IMR-90 (cell line): ENCODE results near the gene NCKAP5. TPM values are rescaled to one million over a fixed set of nuclear protein-coding genes. Genes with fewer than 3 reads are reported as not detected.
A peak's percentile ranks its signal among the peaks of the same experiment; 100 is the strongest.

Source experiments
- ATAC-seq: fragments of 200-7000 bp; cut with Tn5 transposase; 2 replicates; pipeline ENCODE4 v1.9.1; 2020; ENCODE audit warnings: low read depth, mild to moderate bottlenecking, moderate library complexity
- BruUV-seq: library from RNA; stranded (reverse); fragments of 400-500 nt; replicated peaks from 2 replicates; lab custom pipeline; 2021; lab: Mats Ljungman, UMichigan
- CTCF ChIA-PET: fragments of 300-600 bp; formaldehyde crosslinking; extraction: SDS; loops from one replicate; lab custom pipeline; 2021; ENCODE audit warnings: antibody characterized with exemption; lab: Yijun Ruan, JAX
- POLR2A ChIA-PET: fragments of 300-600 bp; sonication (Branson Sonifier 250); formaldehyde crosslinking; loops from one replicate; lab custom pipeline; 2022; ENCODE audit warnings: antibody characterized with exemption; ENCODE audit not compliant: unreplicated experiment; lab: Charles Lee
- DNase-seq: peaks from one replicate; pipeline ENCODE4 v3.0.0; 2013
- H2AFZ ChIP-seq: replicated peaks from 2 replicates; pipeline ENCODE3; 2013; ENCODE audit warnings: low read length, mild to moderate bottlenecking; ENCODE audit not compliant: poor library complexity
- H2AK5ac ChIP-seq: 2 replicates; pipeline ENCODE4 v1.6.1; 2013; ENCODE audit warnings: low read depth, low read length, inconsistent platforms
- H2AK9ac ChIP-seq: replicated peaks from 2 replicates; pipeline ENCODE3; 2013; ENCODE audit warnings: mild to moderate bottlenecking, low read depth, low read length, moderate library complexity; ENCODE audit not compliant: poor library complexity
- H2BK120ac ChIP-seq: 2 replicates; pipeline ENCODE4 v1.6.1; 2013; ENCODE audit warnings: low read depth, low read length, inconsistent platforms
- H2BK15ac ChIP-seq: 3 replicates; pipeline ENCODE4 v1.6.1; 2013; ENCODE audit warnings: low read depth, low read length, inconsistent platforms
- H2BK20ac ChIP-seq: 2 replicates; pipeline ENCODE4 v1.6.1; 2013; ENCODE audit warnings: low read depth, mild to moderate bottlenecking, inconsistent platforms, low read length, moderate library complexity
- H2BK5ac ChIP-seq: 2 replicates; pipeline ENCODE4 v1.6.1; 2013; ENCODE audit warnings: mild to moderate bottlenecking, low read depth, low read length, inconsistent platforms; ENCODE audit not compliant: poor library complexity, severe bottlenecking
- H3K14ac ChIP-seq: replicated peaks from 2 replicates; pipeline ENCODE4 v1.6.1; 2013; ENCODE audit warnings: low read depth, low read length, inconsistent platforms
- H3K18ac ChIP-seq: 2 replicates; pipeline ENCODE4 v1.6.1; 2013; ENCODE audit warnings: low read depth, low read length, control low read depth
- H3K23ac ChIP-seq: 2 replicates; pipeline ENCODE4 v1.6.1; 2013; ENCODE audit warnings: low read depth, low read length, inconsistent platforms
- H3K27ac ChIP-seq: 2 replicates; pipeline ENCODE4 v1.5.1; 2013; ENCODE audit warnings: mild to moderate bottlenecking, control low read depth, low read length; ENCODE audit not compliant: insufficient read depth
- H3K27me3 ChIP-seq: 2 replicates; pipeline ENCODE4 v1.6.1; 2013; ENCODE audit warnings: low read length; ENCODE audit not compliant: control insufficient read depth, insufficient read depth
- H3K36me3 ChIP-seq: 2 replicates; pipeline ENCODE4 v1.6.1; 2013; ENCODE audit warnings: low read length, mixed read lengths; ENCODE audit not compliant: control insufficient read depth, insufficient read depth
- H3K4ac ChIP-seq: 2 replicates; pipeline ENCODE4 v1.6.1; 2013; ENCODE audit warnings: low read depth, low read length, inconsistent platforms
- H3K4me1 ChIP-seq: 2 replicates; pipeline ENCODE4 v1.6.1; 2013; ENCODE audit warnings: low read length, mixed read lengths; ENCODE audit not compliant: control insufficient read depth, insufficient read depth
- H3K4me2 ChIP-seq: 2 replicates; pipeline ENCODE4 v1.6.1; 2013; ENCODE audit warnings: low read depth, mild to moderate bottlenecking, control low read depth, low read length, moderate library complexity
- H3K4me3 ChIP-seq: 2 replicates; pipeline ENCODE4 v1.5.1; 2013; ENCODE audit warnings: low read depth, mild to moderate bottlenecking, control low read depth, low read length, moderate library complexity; ENCODE audit not compliant: insufficient read depth
- H3K56ac ChIP-seq: 2 replicates; pipeline ENCODE4 v1.6.1; 2013; ENCODE audit warnings: low read length, inconsistent platforms; ENCODE audit not compliant: insufficient read depth; ENCODE audit errors: extremely low read depth
- H3K79me1 ChIP-seq, 2 experiments: 2 replicates each; pipeline ENCODE4 v1.6.1; 2013; ENCODE audit warnings: low read length in 2 of 2, inconsistent platforms in 1 of 2, low read depth in 1 of 2
- H3K9ac ChIP-seq: 2 replicates; pipeline ENCODE4 v1.6.1; 2013; ENCODE audit warnings: low read depth, low read length, control low read depth
- H3K9me1 ChIP-seq: 2 replicates; pipeline ENCODE4 v1.6.1; 2013; ENCODE audit warnings: low read length, inconsistent platforms; ENCODE audit not compliant: insufficient read depth
- H3K9me3 ChIP-seq: 2 replicates; pipeline ENCODE4 v1.6.1; 2013; ENCODE audit warnings: low read length; ENCODE audit not compliant: control insufficient read depth, insufficient read depth
- H4K20me1 ChIP-seq: 2 replicates; pipeline ENCODE4 v1.6.1; 2013; ENCODE audit warnings: low read length, inconsistent platforms; ENCODE audit not compliant: insufficient read depth
- H4K5ac ChIP-seq: 2 replicates; pipeline ENCODE4 v1.6.1; 2013; ENCODE audit warnings: mild to moderate bottlenecking, low read depth, low read length, control low read depth
- H4K8ac ChIP-seq, 2 experiments: 2 replicates each; pipeline ENCODE4 v1.6.1; 2013; ENCODE audit warnings: low read depth in 2 of 2, low read length in 2 of 2, control low read depth in 1 of 2, inconsistent platforms in 1 of 2
- H4K91ac ChIP-seq: 2 replicates; pipeline ENCODE4 v1.6.1; 2013; ENCODE audit warnings: low read depth, low read length, inconsistent platforms; ENCODE audit not compliant: insufficient read depth
- CEBPB ChIP-seq: IDR thresholded peaks from 2 replicates; pipeline ENCODE4 v1.6.1; 2012; ENCODE audit warnings: low read depth, low read length, improper control_type of control experiment
- MAFK ChIP-seq: IDR thresholded peaks from 2 replicates; pipeline ENCODE4 v1.6.1; 2012; ENCODE audit warnings: low read depth, low read length, improper control_type of control experiment
- NFE2L2 ChIP-seq: fragments of 150-350 bp; IDR thresholded peaks from 2 replicates; pipeline ENCODE4 v1.6.1; 2016; ENCODE audit warnings: low read depth, mild to moderate bottlenecking, low read length
- WGBS, 2 experiments: methylation state at CpG; one replicate each; pipeline versions ENCODE4 v1.1.5 to v1.1.7; 2013; ENCODE audit warnings: missing lambda C conversion rate in 2 of 2; ENCODE audit not compliant: insufficient read length in 1 of 2; ENCODE audit errors: extremely low coverage in 2 of 2; 5-methylcytosine and 5-hydroxymethylcytosine counted together
- dilution Hi-C: fragments of 300-500 bp; cut with HindIII; formaldehyde crosslinking; loops from one replicate; pipeline ENCODE4 v1.14.3; 2018; ENCODE audit warnings: low sequenced_read_pairs; ENCODE audit not compliant: unreplicated experiment
- in situ Hi-C: fragments of 300-500 bp; cut with MboI; formaldehyde crosslinking; loops from 3 replicates; pipeline ENCODE4 v1.14.3; 2019; ENCODE audit warnings: low sequenced_read_pairs, inconsistent platforms, mixed read lengths
- intact Hi-C: fragments of 100-400 bp; cut with micrococcal nuclease; formaldehyde crosslinking; loops from 2 replicates; pipeline ENCODE4 v1.10.0; 2022
- polyA plus RNA-seq, 3 experiments: library from polyadenylated mRNA; depleted of rRNA; stranded (reverse); fragments of >200 nt; gene quantifications; 2 replicates each; pipeline ENCODE4 v1.2.3, GENCODE V29; 2012; ENCODE audit warnings: low replicate concordance in 1 of 3
- total RNA-seq: library from RNA; depleted of rRNA; stranded (reverse); fragments of >200 nt; gene quantifications from 2 replicates; pipeline ENCODE4 v1.2.3, GENCODE V29; 2012
- TF ChIP-seq, protein P1 (sequence below): conservative IDR thresholded peaks from 2 replicates; pipeline ENCODE4 v1.5.1; 2012; ENCODE audit warnings: mild to moderate bottlenecking, low read depth, low read length, improper control_type of control experiment

NCKAP5 gene
- total and polyA plus RNA-seq, 2 of the 4 experiments (the other 2 are of a cell fraction), result 2.7 to 3.9 TPM

GRCh38 chr2:132678483-132678882 lies 889.8 kb downstream of the NCKAP5 start:
- ChIA-PET CTCF (interaction anchor here (1.2 kb wide), 1 partner anchor 18 kb away, joined by 3 read pairs; no protein-coding TSS in a partner anchor), POLR2A (no interaction called here)
- Histone ChIP-seq H2BK15ac (peak overlapping the region; percentile 5; the same call in 1 of the 3 replicates), H3K23ac (no peak overlapping the region), H2BK20ac (peak overlapping the region; percentile 4; the same call in 1 of the 2 replicates), H3K14ac (no peak overlapping the region), H3K18ac (no peak overlapping the region), H2BK120ac (peak overlapping the region; percentile 51; the same call in 1 of the 2 replicates), H3K9me3 (no peaks in the 10 kb centered on the region), H3K4me2 (no peak overlapping the region; the same call in 1 of the 2 replicates), H3K27ac (no peak overlapping the region), H3K9ac (no peak overlapping the region), H4K20me1 (no peaks in the 10 kb centered on the region), H2AK5ac (no peak overlapping the region), H4K91ac (no peak overlapping the region; the same call in 1 of the 2 replicates), H4K5ac (no peak overlapping the region), H4K8ac (no peak overlapping the region; a peak in 1 of 4 replicates), H3K36me3 (no peaks in the 10 kb centered on the region), H3K27me3 (no peaks in the 10 kb centered on the region), H3K9me1 (peaks cover 4% of the 10 kb centered on the region; the same call in 1 of the 2 replicates), H3K56ac (no peak overlapping the region), H2AFZ (no peak overlapping the region), H2BK5ac (peak overlapping the region; percentile 66), H3K4ac (no peak overlapping the region), H2AK9ac (no peak overlapping the region), H3K4me1 (peaks cover 5% of the 10 kb centered on the region; the same call in 1 of the 2 replicates), H3K79me1 (peaks cover 0 to 15% of the 10 kb centered on the region in 2 experiments; a peak in 2 of 4 replicates), H3K4me3 (no peak overlapping the region)
- DNase-seq (peak; percentile 56), ATAC-seq (peak; percentile 46)
- intact Hi-C loops (loop anchor here (10.0 kb wide), 1 partner anchor 1166 kb away; no protein-coding TSS in a partner anchor), in situ Hi-C loops (no loop called here), dilution Hi-C loops (no loop called here)
- TF ChIP-seq CEBPB (peak; percentile 57; the same call in 1 of the 2 replicates), MAFK (no peak), NFE2L2 (no peak)
- TF ChIP-seq, protein P1, sequence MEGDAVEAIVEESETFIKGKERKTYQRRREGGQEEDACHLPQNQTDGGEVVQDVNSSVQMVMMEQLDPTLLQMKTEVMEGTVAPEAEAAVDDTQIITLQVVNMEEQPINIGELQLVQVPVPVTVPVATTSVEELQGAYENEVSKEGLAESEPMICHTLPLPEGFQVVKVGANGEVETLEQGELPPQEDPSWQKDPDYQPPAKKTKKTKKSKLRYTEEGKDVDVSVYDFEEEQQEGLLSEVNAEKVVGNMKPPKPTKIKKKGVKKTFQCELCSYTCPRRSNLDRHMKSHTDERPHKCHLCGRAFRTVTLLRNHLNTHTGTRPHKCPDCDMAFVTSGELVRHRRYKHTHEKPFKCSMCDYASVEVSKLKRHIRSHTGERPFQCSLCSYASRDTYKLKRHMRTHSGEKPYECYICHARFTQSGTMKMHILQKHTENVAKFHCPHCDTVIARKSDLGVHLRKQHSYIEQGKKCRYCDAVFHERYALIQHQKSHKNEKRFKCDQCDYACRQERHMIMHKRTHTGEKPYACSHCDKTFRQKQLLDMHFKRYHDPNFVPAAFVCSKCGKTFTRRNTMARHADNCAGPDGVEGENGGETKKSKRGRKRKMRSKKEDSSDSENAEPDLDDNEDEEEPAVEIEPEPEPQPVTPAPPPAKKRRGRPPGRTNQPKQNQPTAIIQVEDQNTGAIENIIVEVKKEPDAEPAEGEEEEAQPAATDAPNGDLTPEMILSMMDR, result no peak
- BruUV-seq, result no TSS peak
- 100% methylated on average over 1 of the region's 2 CpGs; no CpG with 5 or more reads in 1 of the 2 experiments for WGBS, 2 experiments
